Endothelial cell of umbilical vein (primary cell): ENCODE measurements around the gene PGBD2. TPM values are rescaled to one million over a fixed set of nuclear protein-coding genes. Genes with fewer than 3 reads are reported as not detected.

ENCODE experiments used
- BruUV-seq: library from RNA; stranded (reverse); fragments of 400-500 nt; replicated peaks from 2 replicates; lab custom pipeline; 2021; lab: Mats Ljungman, UMichigan
- CTCF ChIA-PET: fragments of 300-600, 350-600 bp; sonication (Branson Sonifier 250); formaldehyde crosslinking; loops from one replicate; lab custom pipeline; 2021; ENCODE audit warnings: antibody characterized with exemption, inconsistent platforms; lab: Charles Lee
- POLR2A ChIA-PET: fragments of 300-600, 350-600 bp; sonication (Branson Sonifier 250); formaldehyde crosslinking; loops from one replicate; lab custom pipeline; 2021; ENCODE audit warnings: antibody characterized with exemption, inconsistent platforms; lab: Charles Lee
- DNase-seq: peaks from one replicate; pipeline ENCODE4 v3.0.0-alpha.2; 2011; ENCODE audit warnings: low read depth, low spot score
- FAIRE-seq: peaks from 2 replicates; lab custom pipeline; 2011; peaks lifted over from hg19 to GRCh38; lab: Jason Lieb, UNC
- H2AFZ ChIP-seq: 2 replicates; pipeline ENCODE4 v1.6.0; 2012; ENCODE audit warnings: low read depth, low read length, control low read depth, inconsistent platforms
- H3K27ac ChIP-seq: 2 replicates; pipeline ENCODE4 v1.5.1; 2011; ENCODE audit warnings: low read depth, mild to moderate bottlenecking, control low read depth, low read length, moderate library complexity; ENCODE audit not compliant: insufficient read depth
- H3K27me3 ChIP-seq, 2 experiments: 2 replicates each; pipeline versions ENCODE4 v1.6.0 to v1.6.1; 2011; ENCODE audit warnings: low read length in 2 of 2, mixed read lengths in 1 of 2; ENCODE audit not compliant: control insufficient read depth in 2 of 2, insufficient read depth in 2 of 2
- H3K36me3 ChIP-seq, 2 experiments: 2 replicates in 1 of 2; 3 replicates in 1 of 2; pipeline ENCODE4 v1.5.1; 2011; ENCODE audit warnings: low read length in 2 of 2, mild to moderate bottlenecking in 1 of 2, moderate library complexity in 1 of 2; ENCODE audit not compliant: control insufficient read depth in 2 of 2, insufficient read depth in 2 of 2; ENCODE audit errors: extremely low read depth in 1 of 2
- H3K4me1 ChIP-seq: 3 replicates; pipeline ENCODE4 v1.5.1; 2011; ENCODE audit warnings: mild to moderate bottlenecking, low read length; ENCODE audit not compliant: control insufficient read depth, insufficient read depth; ENCODE audit errors: extremely low read depth
- H3K4me2 ChIP-seq: 2 replicates; pipeline ENCODE4 v1.6.1; 2011; ENCODE audit warnings: low read length, control low read depth, mixed read lengths; ENCODE audit not compliant: insufficient read depth
- H3K4me3 ChIP-seq, 3 experiments: fragments of 200-600 bp in 1 of 3; sonication (generic), shearing (Covaris generic) in 1 of 3; replicated peaks in 1 of 3; 2 replicates each; pipeline ENCODE4 v1.5.1; 2011 to 2016; ENCODE audit warnings: control low read depth in 3 of 3, low read length in 3 of 3, mild to moderate bottlenecking in 2 of 3, inconsistent platforms in 1 of 3, low read depth in 1 of 3, moderate library complexity in 1 of 3; ENCODE audit not compliant: insufficient read depth in 1 of 3
- H3K79me2 ChIP-seq: 2 replicates; pipeline ENCODE4 v1.6.0; 2012; ENCODE audit warnings: low read length, inconsistent platforms; ENCODE audit not compliant: control insufficient read depth, insufficient read depth
- H3K9ac ChIP-seq: replicated peaks from 2 replicates; pipeline ENCODE3; 2011; ENCODE audit warnings: low read length, control low read depth; ENCODE audit not compliant: insufficient read depth; ENCODE audit errors: extremely low read depth
- H3K9me1 ChIP-seq: replicated peaks from 3 replicates; pipeline ENCODE4 v1.6.0; 2011; ENCODE audit warnings: mild to moderate bottlenecking, low read length; ENCODE audit not compliant: control insufficient read depth, insufficient read depth; ENCODE audit errors: extremely low read depth
- H3K9me3 ChIP-seq: replicated peaks from 2 replicates; pipeline ENCODE4 v1.5.1; 2012; ENCODE audit warnings: low read length, inconsistent platforms; ENCODE audit not compliant: control insufficient read depth, insufficient read depth
- H4K20me1 ChIP-seq: replicated peaks from 2 replicates; pipeline ENCODE3; 2011; ENCODE audit warnings: mild to moderate bottlenecking, low read length; ENCODE audit not compliant: control insufficient read depth, insufficient read depth; ENCODE audit errors: extremely low read depth
- CTCF ChIP-seq, 2 donors: IDR thresholded peaks; 1 replicate in 1 of 2; 2 replicates in 1 of 2; pipeline ENCODE4 v1.5.1; 2011; ENCODE audit warnings: low read length in 2 of 2, mild to moderate bottlenecking in 2 of 2, moderate library complexity in 2 of 2, control low read depth in 1 of 2, inconsistent platforms in 1 of 2, low read depth in 1 of 2; ENCODE audit not compliant: insufficient read depth in 1 of 2; ENCODE audit errors: extremely low read depth in 1 of 2
- EZH2 ChIP-seq: IDR thresholded peaks from 2 replicates; pipeline ENCODE4 v1.6.1; 2012; ENCODE audit warnings: borderline replicate concordance, low read depth, mild to moderate bottlenecking, moderate library complexity, low read length, inconsistent platforms; ENCODE audit not compliant: severe bottlenecking
- FOS ChIP-seq: IDR thresholded peaks from 2 replicates; pipeline ENCODE4 v1.6.1; 2011; ENCODE audit warnings: mild to moderate bottlenecking, low read length, moderate library complexity, borderline replicate concordance; ENCODE audit not compliant: insufficient read depth
- JUN ChIP-seq: IDR thresholded peaks from 2 replicates; pipeline ENCODE4 v1.6.1; 2011; ENCODE audit warnings: borderline replicate concordance, low read depth; ENCODE audit not compliant: insufficient read length, insufficient read depth
- MYC ChIP-seq: IDR thresholded peaks from one replicate; pipeline ENCODE4 v1.6.1; 2011; ENCODE audit warnings: mild to moderate bottlenecking, low read depth, low read length
- POLR2A ChIP-seq: IDR thresholded peaks from 2 replicates; pipeline ENCODE4 v1.6.1; 2012; ENCODE audit warnings: low read depth, mild to moderate bottlenecking, control low read depth, low read length
- POLR2AphosphoS5 ChIP-seq: IDR thresholded peaks from 2 replicates; pipeline ENCODE4 v1.6.1; 2012; ENCODE audit warnings: low read depth, mild to moderate bottlenecking, control low read depth, low read length, moderate library complexity; ENCODE audit not compliant: insufficient read depth
- dilution Hi-C: fragments of 300-500 bp; cut with MboI; formaldehyde crosslinking; loops from one replicate; pipeline ENCODE4 v1.15.0; 2019; ENCODE audit warnings: low sequenced_read_pairs; ENCODE audit not compliant: extremely low pct_ligation_motif_present
- intact Hi-C: fragments of 100-400 bp; cut with micrococcal nuclease; formaldehyde crosslinking; loops from one replicate; pipeline ENCODE4 v1.10.0; 2022
- polyA plus RNA-seq, 4 experiments: library from polyadenylated mRNA; depleted of rRNA in 3 of 4; stranded (reverse) in 3 of 4; unstranded in 1 of 4; fragments of >200 nt; gene quantifications; 2 replicates each; pipeline versions ENCODE4 v1.2.1 to v1.2.3, GENCODE V29; 2011 to 2012; ENCODE audit warnings: missing spikeins in 1 of 4
- total RNA-seq: library from RNA; stranded (reverse); gene quantifications from 2 replicates; pipeline ENCODE4 v1.2.3, GENCODE V29; 2021
- TF ChIP-seq, protein P1 (sequence below): IDR thresholded peaks from 2 replicates; pipeline ENCODE4 v1.6.1; 2011; ENCODE audit not compliant: insufficient read depth, insufficient read length

The PGBD2 gene
- total and polyA plus RNA-seq, 2 donors (not counting 3 experiments of a cell fraction or from before 2014, with no cell fraction given): 5.2 to 6.1 TPM

DNA sequence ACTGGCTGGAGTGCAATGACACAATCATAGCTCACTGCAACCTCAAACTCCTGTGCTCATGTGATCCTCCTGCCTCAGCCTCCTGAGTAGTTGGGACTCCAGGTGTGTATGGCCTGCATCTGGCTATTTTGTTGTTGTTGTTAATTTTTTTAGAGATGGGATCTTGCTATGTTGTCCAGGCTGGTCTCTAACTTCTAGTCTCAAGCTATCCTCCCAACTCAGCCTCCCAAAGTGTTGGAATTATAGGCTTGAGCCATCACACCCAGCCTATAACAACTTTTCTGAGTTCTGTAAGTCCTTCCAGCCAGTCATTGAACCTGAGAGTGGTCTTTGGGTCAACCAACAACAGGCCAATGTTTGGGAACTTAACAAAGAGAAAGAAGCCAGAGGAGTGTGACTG lies 11.2 kb upstream of the PGBD2 start:
- Histone ChIP-seq H3K4me2 (no peak overlapping the region), H3K4me3 (no peak overlapping the region), H3K4me1 (no peaks in the 10 kb centered on the region), H3K79me2 (no peaks in the 10 kb centered on the region), H3K36me3 (no peaks in the 10 kb centered on the region), H3K9ac (no peak overlapping the region), H3K9me3 (no peaks in the 10 kb centered on the region), H3K27ac (no peak overlapping the region), H2AFZ (no peak overlapping the region), H3K9me1 (no peaks in the 10 kb centered on the region), H4K20me1 (no peaks in the 10 kb centered on the region), H3K27me3 (peaks cover 8 to 15% of the 10 kb centered on the region in 2 experiments)
- intact Hi-C loops (no loop called here), dilution Hi-C loops (no loop called here)
- TF ChIP-seq MYC (no peak), POLR2AphosphoS5 (no peak), CTCF (IDR thresholded peaks at IDR 0.05; ENCODE audit: extremely low read depth in 1 of 2, insufficient read depth in 1 of 2, low read depth in 1 of 2, low read length in 2 of 2) (no peak), POLR2A (no peak), EZH2 (no peak), JUN (no peak), FOS (no peak)
- TF ChIP-seq, protein P1, sequence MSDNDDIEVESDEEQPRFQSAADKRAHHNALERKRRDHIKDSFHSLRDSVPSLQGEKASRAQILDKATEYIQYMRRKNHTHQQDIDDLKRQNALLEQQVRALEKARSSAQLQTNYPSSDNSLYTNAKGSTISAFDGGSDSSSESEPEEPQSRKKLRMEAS: no peak
- no TSS peak for BruUV-seq
- POLR2A ChIA-PET: no interaction called here
- DNase-seq (no peak), FAIRE-seq (no peak)
- CTCF ChIA-PET: no interaction called here
